ENCODE results near the gene ANKRD9.

- TF ChIP-seq, protein P1, sequence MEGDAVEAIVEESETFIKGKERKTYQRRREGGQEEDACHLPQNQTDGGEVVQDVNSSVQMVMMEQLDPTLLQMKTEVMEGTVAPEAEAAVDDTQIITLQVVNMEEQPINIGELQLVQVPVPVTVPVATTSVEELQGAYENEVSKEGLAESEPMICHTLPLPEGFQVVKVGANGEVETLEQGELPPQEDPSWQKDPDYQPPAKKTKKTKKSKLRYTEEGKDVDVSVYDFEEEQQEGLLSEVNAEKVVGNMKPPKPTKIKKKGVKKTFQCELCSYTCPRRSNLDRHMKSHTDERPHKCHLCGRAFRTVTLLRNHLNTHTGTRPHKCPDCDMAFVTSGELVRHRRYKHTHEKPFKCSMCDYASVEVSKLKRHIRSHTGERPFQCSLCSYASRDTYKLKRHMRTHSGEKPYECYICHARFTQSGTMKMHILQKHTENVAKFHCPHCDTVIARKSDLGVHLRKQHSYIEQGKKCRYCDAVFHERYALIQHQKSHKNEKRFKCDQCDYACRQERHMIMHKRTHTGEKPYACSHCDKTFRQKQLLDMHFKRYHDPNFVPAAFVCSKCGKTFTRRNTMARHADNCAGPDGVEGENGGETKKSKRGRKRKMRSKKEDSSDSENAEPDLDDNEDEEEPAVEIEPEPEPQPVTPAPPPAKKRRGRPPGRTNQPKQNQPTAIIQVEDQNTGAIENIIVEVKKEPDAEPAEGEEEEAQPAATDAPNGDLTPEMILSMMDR (IDR thresholded peaks at IDR 0.05) = no peak
- no peak for TF ChIP-seq EP300 (IDR thresholded peaks at IDR 0.05; ENCODE audit: low read depth)
These were observed 5.6 kb upstream of the ANKRD9 start for GRCh38 chr14:102514987-102515733.

Measured in transverse colon (tissue), 3 donors.